HL-60/S4 (cell line): ENCODE data around the gene UNC50.
"Not testable (repeated sequence)": the region's sequence is repeated elsewhere in the genome, so short reads cannot be mapped to it uniquely, and the experiment has no call there.

Experiments
- in situ Hi-C: fragments of 300-500 bp; cut with MboI; formaldehyde crosslinking; loops from 2 replicates; pipeline ENCODE4 v1.14.3; 2022; ENCODE audit warnings: low sequenced_read_pairs

The UNC50 gene

GRCh38 chr2:98573426-98573825 is 35.0 kb upstream of the UNC50 start:
- in situ Hi-C loops: no loop called here

- in situ Hi-C loops: no loop called here
Measured at GRCh38 chr2:98576666-98577312, 31.6 kb upstream of the UNC50 start.

- in situ Hi-C loops: no loop called here
Measured at GRCh38 chr2:98577313-98577712, 31.1 kb upstream of the UNC50 start.

GRCh38 chr2:98578231-98578630 is 30.2 kb upstream of the UNC50 start:
- in situ Hi-C loops: no loop called here

- in situ Hi-C loops: no loop called here
Measured at GRCh38 chr2:98579926-98580325, 28.5 kb upstream of the UNC50 start.

- in situ Hi-C loops: no loop called here
Measured at GRCh38 chr2:98580656-98581284, 27.6 kb upstream of the UNC50 start.

GRCh38 chr2:98582523-98582922 is 25.9 kb upstream of the UNC50 start:
- in situ Hi-C loops: no loop called here

GRCh38 chr2:98583276-98583675 is 25.1 kb upstream of the UNC50 start:
- in situ Hi-C loops: no loop called here

GRCh38 chr2:98583816-98584618 is 24.4 kb upstream of the UNC50 start:
- in situ Hi-C loops: no loop called here

GRCh38 chr2:98585386-98585785 is 23.0 kb upstream of the UNC50 start:
- in situ Hi-C loops: no loop called here

GRCh38 chr2:98586551-98587140 is 21.7 kb upstream of the UNC50 start:
- in situ Hi-C loops: no loop called here

GRCh38 chr2:98588880-98589431 is 19.4 kb upstream of the UNC50 start:
- in situ Hi-C loops: no loop called here

GRCh38 chr2:98589489-98589888 is 18.9 kb upstream of the UNC50 start:
- in situ Hi-C loops: no loop called here

GRCh38 chr2:98592565-98592964 is 15.8 kb upstream of the UNC50 start:
- in situ Hi-C loops: no loop called here

GRCh38 chr2:98594665-98595064 is 13.7 kb upstream of the UNC50 start:
- in situ Hi-C loops: not testable (repeated sequence)

GRCh38 chr2:98598781-98599428 is 9.5 kb upstream of the UNC50 start:
- in situ Hi-C loops: no loop called here

GRCh38 chr2:98601532-98602132 is 6.8 kb upstream of the UNC50 start:
- in situ Hi-C loops: no loop called here

GRCh38 chr2:98604547-98604946 is 3.8 kb upstream of the UNC50 start:
- in situ Hi-C loops: no loop called here

- in situ Hi-C loops: no loop called here
Measured at GRCh38 chr2:98605076-98605475, 3.3 kb upstream of the UNC50 start.

GRCh38 chr2:98606431-98606830 is 2.0 kb upstream of the UNC50 start:
- in situ Hi-C loops: no loop called here
